T-helper 1 cell treated with Interleukin-12 subunit alpha and Interleukin-12 subunit beta and Interleukin-4 antibody, amounts not matched to agents 30 ng/mL and 1 ng/mL, for 36 hours (primary cell): ENCODE measurements around the gene SIRT1. TPM values are rescaled to one million over a fixed set of nuclear protein-coding genes. Genes with fewer than 3 reads are reported as not detected.
"Not testable (repeated sequence)": the region's sequence is repeated elsewhere in the genome, so short reads cannot be mapped to it uniquely, and the experiment has no call there.

ENCODE experiments used
- intact Hi-C: fragments of 100-400 bp; cut with micrococcal nuclease; formaldehyde crosslinking; loops from one replicate; pipeline ENCODE4 v1.15.1; 2024
- total RNA-seq: library from RNA; stranded (reverse); gene quantifications from 2 replicates; pipeline ENCODE4 v1.2.3, GENCODE V29; 2022

Gene SIRT1
- total RNA-seq, 1 donor from 2014 or later: 24.6 TPM

DNA sequence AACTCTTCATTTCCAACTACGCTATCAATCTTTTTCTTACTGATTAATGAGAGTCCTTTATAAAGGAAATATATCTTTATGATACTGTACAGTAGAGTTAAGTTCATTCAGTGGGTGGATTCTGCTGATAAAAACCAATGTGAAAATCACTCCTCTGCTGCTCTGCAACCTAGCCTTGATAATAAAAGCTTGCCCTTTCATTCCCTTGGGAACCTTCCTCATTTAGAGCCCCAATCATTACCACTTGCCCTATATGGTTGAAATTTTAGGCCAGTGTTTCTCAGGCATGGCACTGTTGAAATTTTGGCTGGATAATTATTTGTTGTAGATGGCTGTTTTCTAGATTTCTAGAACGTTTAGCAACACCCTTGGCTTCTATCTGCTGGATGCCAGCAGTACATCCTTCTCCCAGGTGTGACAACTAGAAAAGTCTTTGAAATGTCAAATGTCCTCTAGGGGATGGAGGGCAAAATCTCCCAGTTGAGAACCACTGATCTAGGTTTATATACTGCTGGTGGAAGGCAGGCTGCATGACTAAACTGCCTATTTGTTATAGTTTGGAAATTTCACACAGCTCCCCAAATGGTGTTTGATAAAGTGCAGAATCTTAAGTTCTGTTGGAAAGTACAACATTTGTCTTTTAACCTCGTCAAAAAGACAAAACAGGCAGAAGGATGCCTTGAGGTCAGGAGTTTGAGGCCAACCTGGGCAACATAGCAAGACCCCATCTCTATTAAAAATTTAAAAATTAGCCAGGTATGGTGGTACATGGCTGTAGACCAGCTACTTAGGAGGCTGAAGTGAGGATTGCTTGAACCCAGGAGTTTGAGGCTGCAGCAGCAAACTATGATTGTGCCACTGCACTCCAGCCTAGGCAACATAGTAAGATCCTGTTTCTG is 8.9 kb upstream of the SIRT1 start:
- intact Hi-C loops: no loop called here

DNA sequence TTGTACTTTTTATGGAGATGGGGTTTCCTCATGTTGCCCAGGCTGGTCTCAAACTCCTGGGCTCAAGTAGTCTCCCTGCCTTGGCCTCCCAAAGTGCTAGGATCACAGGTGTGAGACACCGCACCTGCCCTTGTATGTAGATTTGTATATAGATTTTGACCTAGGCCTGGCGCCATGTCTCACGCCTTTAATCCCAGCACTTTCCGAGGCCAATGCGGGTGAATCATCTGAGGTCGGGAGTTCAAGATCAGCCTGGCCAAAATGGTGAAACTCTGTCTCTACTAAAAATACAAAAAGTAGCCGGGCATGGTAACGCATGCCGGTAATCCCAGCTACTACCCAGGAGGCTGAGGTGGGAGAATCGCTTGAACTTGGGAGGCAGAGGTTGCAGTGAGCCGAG is 7.0 kb upstream of the SIRT1 start:
- intact Hi-C loops: not testable (repeated sequence)

DNA sequence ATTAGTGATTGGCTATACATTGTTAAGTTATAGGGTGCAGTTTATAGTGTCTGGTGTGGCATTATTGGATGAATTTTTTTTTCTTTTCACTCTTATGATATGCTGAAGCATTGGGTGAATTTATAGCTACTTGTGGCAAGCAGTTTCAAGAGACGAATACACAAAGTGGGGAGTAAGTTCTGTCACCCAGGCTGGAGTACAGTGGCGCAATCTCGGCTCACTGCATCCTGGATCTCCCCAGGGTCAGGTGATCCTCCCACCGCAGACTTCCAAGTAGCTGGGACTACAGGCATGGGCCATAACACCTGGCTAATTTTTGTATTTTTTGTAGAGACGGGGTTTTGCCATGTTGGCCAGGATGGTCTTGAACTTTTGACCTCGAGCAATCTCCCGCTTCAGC is 6.3 kb upstream of the SIRT1 start:
- intact Hi-C loops: no loop called here

DNA sequence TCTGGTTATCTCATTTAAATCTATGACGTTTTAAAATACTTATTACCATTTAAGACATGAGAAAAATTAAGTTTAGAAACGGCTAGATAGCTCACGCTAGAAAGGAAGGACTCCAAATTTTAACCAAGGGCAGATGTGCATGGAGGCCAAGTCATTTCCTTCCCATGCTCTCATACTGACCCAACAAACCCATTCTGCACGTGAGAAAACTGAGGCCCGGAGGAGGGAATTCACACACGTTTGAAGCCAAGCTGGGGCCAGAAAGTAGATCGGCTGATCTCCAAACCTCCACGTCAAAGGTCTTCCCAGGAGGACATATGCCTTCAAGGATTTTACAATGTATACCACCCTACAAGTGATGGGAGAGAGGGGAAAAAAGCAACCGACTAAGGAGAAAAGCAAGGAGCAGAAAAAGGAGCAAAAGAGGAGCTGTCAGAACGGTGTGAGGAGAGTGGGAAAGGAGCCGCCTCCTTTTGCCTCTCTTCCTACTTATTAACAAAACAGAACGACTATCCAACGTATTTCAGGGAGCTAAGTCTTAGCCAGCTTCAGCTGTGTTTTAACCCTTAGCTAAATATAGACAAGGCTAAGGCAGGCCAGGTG is 645 bp upstream of the SIRT1 start:
- intact Hi-C loops: loop anchor here (1.0 to 2.0 kb wide), 13 partner anchors 29 to 1017 kb away; partner anchors contain the start of genes CCAR1, DDX50, HERC4 and RUFY2

DNA sequence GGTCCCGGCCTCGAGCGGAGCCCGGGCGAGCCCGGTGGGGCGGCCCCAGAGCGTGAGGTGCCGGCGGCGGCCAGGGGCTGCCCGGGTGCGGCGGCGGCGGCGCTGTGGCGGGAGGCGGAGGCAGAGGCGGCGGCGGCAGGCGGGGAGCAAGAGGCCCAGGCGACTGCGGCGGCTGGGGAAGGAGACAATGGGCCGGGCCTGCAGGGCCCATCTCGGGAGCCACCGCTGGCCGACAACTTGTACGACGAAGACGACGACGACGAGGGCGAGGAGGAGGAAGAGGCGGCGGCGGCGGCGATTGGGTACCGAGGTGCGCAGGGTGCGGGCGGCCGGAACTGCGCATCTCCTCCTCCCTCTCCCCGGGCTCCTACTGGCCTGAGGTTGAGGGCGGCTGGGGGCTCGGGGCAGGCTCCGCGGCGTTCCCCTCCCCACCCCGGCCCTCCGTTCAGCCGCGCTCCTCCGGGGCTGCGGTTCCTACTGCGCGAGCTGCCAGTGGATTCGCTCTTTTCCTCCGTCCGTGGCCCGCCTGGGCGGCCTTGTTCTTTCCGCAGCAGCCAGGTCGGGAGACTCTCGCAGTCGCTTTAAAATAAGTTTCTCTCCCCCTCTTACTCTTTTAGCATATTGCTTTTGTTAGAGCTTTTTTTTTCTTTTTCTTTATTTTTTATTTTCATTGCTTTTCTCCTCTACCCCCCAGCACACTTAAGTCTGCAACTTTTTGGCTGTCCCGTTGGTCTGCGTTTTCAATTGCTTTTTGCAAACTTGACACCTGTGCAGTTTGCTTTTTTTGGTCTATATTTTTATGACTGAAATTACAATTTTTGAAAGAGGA is 600 bp downstream of the SIRT1 start:
- intact Hi-C loops: loop anchor here (1.0 to 2.0 kb wide), 14 partner anchors 30 to 1016 kb away; partner anchors contain the start of genes CCAR1, DDX50, HERC4 and RUFY2

DNA sequence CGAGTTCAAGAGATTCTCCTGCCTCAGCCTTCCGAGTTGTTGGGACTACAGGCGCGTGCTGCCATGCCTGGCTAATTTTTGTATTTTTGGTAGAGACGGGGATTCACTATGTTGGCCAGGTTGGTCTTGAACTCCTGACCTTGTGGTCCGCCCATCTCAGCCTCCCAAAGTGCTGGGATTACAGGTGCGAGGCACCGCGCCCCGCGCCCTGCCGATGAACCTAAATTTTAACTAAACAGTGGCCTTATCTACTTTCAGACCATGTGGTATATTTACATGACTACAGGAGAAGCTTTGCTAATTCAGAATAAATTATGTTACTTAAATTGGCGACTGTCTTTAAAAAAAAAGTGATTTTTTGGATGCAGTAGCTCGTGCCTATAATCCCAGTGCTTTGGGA is 9.2 kb downstream of the SIRT1 start:
- intact Hi-C loops: no loop called here

DNA sequence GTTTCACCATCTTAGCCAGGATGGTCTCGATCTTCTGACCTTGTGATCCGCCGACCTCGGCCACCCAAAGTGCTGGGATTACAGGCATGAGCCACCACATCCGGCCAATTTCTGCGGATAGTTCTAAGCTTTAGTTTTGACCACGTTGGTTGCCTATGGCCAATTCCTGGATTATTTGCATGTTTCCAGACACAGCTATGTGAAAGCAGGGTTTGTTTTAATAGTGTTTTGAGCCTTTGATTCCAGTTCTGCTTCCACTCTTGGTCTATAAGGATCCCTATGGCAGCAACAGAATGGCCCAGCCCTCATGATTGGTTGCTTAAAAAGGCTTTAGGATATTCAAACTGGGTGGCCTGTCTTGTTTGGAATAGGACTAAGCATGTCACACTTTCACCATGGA is 19.1 kb downstream of the SIRT1 start:
- intact Hi-C loops: no loop called here

DNA sequence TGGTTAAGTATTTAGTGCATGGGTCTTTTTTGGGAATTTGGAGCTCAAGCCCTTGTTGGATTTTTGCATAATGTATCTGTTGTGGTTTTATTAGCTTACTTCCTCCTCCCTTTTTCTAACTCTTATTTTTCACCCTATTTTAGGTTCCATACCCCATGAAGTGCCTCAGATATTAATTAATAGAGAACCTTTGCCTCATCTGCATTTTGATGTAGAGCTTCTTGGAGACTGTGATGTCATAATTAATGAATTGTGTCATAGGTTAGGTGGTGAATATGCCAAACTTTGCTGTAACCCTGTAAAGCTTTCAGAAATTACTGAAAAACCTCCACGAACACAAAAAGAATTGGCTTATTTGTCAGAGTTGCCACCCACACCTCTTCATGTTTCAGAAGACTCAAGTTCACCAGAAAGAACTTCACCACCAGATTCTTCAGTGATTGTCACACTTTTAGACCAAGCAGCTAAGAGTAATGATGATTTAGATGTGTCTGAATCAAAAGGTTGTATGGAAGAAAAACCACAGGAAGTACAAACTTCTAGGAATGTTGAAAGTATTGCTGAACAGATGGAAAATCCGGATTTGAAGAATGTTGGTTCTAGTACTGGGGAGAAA is 28.0 kb downstream of the SIRT1 start:
- intact Hi-C loops: no loop called here

DNA sequence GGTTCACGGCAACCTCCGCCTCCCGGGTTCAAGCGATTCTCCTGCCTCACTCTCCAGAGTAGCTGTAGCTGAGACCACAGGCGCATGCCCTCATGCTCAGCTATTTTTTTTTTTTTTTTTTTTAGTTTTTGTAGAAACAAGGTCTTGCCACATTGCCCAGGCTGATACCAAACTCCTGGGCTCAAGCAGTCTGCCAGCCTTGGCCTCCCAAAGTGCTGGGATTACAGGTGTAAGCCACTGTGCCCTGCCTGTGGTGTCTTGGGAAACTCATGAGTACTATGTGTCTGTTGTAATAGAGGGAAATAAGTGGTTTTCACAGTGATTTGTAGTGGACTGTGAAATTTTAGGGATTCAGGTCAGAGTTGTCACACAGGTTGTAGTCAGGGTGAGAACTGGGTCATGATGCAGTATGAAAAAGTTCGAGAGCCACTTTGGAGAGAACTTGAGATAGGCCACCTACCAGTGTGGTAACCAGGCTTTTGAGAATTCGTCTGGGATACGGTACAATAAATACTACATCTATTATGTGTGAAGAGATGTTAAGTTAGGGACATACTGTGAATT is 30.4 kb downstream of the SIRT1 start:
- intact Hi-C loops: no loop called here

DNA sequence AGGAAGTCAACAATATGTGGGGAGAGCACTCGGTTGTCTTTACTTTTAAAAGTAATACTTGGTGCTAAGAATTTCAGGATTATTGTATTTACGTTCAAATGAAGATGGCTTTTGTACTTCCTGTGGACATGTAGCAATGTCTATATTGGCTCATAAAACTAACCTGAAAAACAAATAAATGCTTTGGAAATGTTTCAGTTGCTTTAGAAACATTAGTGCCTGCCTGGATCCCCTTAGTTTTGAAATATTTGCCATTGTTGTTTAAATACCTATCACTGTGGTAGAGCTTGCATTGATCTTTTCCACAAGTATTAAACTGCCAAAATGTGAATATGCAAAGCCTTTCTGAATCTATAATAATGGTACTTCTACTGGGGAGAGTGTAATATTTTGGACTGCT is 32.7 kb downstream of the SIRT1 start:
- intact Hi-C loops: no loop called here

DNA sequence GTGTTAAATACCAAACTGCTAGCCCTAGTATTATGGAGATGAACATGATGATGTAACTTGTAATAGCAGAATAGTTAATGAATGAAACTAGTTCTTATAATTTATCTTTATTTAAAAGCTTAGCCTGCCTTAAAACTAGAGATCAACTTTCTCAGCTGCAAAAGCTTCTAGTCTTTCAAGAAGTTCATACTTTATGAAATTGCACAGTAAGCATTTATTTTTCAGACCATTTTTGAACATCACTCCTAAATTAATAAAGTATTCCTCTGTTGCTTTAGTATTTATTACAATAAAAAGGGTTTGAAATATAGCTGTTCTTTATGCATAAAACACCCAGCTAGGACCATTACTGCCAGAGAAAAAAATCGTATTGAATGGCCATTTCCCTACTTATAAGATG is 33.2 kb downstream of the SIRT1 start:
- intact Hi-C loops: no loop called here

DNA sequence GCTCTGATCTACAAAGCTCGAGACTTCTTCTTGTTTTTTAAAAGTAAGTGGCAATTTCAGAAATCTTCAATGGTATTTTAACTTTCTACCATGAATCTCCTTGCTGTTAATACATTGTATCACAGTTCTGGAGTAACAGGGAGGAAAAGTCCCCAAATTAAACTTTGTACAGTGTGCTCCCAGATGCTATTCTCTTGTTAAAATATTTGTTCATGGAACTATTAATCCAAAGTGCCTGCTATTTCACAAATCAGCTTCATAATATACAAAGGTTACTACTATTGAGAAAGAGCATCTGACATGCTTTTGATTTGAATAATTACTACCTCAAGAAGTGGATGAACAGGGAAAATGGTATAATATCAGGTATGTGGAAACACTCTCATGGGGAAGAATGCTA is 36.6 kb downstream of the SIRT1 start:
- intact Hi-C loops: no loop called here

DNA sequence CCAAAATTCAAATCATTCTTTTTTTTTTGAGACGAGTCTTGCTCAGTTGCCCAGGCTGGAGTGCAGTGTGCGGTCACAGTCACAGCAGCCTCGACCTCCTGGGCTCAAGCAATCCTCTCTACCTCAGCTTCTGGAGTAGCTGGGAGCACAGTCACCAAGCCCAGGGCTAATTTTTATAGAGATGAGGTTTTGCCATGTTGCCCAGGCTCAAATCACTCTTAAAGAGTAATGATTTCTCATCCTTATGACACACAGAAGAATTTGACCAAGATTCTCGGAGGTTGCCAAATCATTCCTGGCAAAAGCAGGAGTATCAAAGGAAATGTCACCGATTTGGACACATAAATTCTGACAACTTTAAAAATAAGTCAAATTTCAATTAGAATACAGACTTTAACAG is 39.1 kb downstream of the SIRT1 start:
- intact Hi-C loops: no loop called here

DNA sequence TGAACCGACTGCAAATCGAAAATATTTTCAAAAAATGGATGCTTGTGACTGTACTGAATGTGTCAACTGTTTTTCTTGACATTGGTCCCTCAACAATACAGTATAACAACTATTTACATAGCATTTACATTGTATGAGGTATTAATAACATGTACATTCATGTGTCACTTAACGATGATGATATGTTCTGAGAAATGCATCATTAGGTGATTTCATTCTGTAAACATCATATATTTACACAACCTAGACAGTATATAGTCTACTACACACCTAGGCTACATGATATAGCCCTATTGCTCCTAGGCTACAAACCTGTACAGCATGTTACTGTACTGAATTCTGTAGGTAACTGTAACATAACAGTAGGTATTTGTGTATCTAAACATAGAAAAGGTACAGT is 39.7 kb downstream of the SIRT1 start:
- intact Hi-C loops: no loop called here

DNA sequence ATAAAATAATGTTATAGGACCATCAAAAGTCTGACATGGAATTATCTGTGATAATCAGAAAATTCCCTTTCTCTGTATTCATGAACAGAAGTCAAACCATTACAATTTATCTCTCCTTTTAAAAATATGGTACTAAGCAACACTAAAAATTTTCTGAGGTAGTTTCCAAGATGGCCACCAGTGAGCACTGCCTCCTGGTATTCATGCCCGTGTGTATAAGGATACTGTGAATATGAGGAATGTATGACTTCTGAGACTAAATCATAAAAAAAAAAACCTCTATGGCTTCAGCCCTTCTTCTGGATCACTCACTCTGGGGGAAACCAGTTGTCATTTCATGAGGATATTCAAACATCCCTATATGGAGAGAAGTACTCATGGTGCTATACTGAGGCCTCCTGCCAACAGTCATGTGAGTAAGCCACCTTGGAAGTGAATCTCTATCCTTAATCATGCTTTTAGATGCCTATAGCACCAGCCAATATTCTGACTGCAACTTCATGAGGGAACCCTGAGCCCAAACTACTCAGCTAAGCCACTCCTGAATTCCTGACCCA is 41.1 kb downstream of the SIRT1 start:
- intact Hi-C loops: no loop called here

DNA sequence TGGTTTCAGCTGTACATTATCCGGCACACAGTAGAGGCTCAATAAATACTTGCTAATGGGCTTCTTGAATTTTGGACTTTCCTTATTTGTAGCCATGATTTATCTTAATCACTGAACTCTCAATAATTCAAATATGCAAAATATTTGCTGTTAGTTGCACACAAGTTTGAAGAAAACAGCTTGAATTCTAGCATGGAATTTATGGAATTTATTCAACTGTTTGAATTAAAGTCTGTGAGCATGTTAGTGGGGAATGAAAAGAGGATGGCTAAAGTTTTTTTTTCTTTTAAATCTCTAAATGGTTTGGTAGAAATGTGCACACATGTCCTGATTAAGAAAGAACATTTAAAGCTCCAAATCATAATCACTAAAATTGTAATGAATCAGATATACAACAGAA is 42.5 kb downstream of the SIRT1 start:
- intact Hi-C loops: no loop called here

DNA sequence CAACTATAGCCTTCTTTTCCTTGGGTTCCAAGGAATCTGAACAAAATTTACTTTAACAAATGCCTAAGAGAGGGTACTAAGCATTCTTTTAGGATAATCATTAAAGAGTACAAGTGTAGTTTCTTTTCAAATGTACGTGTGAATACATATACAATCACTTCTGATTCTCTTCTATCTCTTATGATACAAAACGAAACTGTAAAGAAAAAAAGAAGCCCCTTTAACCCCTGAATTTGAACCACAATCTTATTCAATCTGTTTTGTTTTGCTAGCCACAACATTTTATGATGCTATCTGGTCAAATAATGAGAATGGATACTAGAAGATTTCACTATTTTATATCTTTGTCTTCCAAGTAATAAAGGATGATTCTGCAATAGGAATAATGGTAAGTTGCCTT is 48.7 kb downstream of the SIRT1 start:
- intact Hi-C loops: no loop called here

DNA sequence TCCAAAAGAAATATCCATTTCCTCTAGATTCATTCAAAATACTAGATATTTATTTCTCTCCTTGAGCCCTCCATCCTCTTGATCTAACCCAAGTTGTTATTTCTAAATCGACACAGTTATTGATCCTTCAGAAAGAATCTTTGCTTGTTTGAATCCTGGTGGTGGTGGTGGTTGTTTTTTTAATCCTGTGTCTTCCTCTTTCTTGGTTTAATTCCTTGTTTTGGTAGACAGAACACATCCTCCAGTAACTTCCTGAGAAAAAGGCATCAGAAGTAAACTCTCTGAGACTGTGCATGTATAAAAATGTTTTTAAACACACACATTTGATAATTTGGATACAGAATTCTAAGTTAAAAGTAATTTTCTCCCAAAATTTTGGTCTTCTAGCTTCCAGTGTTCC is 49.9 kb downstream of the SIRT1 start:
- intact Hi-C loops: no loop called here

DNA sequence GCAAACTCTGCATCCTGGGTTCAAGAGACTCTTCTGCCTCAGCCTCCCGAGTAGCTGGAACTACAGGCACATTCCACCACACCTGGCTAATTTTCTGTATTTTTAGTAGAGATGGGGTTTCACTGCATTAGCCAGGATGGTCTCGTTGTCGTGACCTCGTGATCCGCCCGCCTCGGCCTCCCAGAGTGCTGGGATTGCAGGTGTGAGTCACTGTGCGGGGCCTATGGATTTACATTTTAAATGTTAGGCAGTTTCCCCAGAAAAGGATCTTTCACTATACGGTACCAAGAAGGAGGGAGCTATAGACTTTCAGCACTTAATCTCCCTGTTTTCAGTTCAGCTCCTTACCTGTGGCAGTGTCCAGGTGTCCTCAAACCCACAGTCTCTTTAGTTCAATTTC is 50.8 kb downstream of the SIRT1 start:
- intact Hi-C loops: no loop called here

DNA sequence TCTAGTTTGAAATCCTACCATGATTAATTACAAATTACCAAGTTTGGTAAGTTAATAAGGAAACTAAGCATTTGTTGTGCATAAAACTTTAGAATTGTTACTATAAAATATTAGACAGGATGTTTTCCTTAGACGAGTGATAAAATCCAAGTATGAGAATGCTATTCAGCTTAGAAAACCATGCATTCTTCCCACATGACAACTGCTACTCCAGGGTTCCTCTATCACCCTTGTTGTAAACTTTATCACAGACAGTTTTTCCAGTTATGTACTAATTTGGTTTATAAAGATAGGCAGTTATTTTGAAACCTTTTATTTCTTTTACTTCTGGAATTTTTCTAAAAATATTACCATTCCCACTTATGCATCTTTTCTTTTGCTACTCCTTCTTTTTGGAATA is 52.0 kb downstream of the SIRT1 start:
- intact Hi-C loops: no loop called here

DNA sequence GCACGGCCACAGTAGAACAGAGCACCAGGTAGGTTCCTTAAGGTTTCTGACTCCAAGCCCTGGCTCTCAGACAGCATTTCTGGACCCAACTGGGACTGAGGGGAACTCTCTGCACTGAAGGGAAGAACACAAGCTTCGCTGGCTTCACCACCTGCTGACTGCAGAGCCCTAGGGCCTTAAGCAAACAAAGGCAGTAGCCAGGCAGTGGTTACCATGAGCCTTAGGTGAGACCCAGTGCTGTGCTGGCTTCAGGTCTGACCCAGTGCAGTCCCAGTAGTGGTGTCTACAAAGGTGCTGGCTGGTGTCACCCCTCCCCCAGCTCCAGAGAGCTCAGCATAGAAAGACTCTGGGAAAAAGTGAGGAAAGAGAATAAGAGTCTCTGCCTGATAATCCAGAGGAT is 59.5 kb downstream of the SIRT1 start:
- intact Hi-C loops: no loop called here
